Vagina (tissue), 2 donors: ENCODE measurements around the gene CAB39. TPM values are rescaled to one million over a fixed set of nuclear protein-coding genes. Genes with fewer than 3 reads are reported as not detected.

Experiments used
- DNase-seq, 2 donors: peaks; one replicate each; pipeline ENCODE4 v3.0.0-alpha.2; 2017; ENCODE audit errors: extremely low spot score in 2 of 2
- H3K27ac ChIP-seq: fragments of 200-600 bp; sonication (generic); one replicate; pipeline ENCODE4 v1.5.1; 2019
- H3K27me3 ChIP-seq: fragments of 200-600 bp; sonication (generic); one replicate; pipeline ENCODE4 v1.5.1; 2019
- H3K36me3 ChIP-seq, 2 donors: fragments of 200-600 bp; sonication (generic); one replicate each; pipeline ENCODE4 v1.5.1; 2017 to 2019
- H3K4me1 ChIP-seq: fragments of 200-600 bp; sonication (generic); one replicate; pipeline ENCODE4 v1.5.1; 2019
- H3K4me3 ChIP-seq, 2 donors: fragments of 200-600 bp; sonication (generic); 1 replicate in 1 of 2; 2 replicates in 1 of 2; pipeline ENCODE4 v1.5.1; 2016 to 2019
- H3K9me3 ChIP-seq: fragments of 200-600 bp; sonication (generic); one replicate; pipeline ENCODE4 v1.5.1; 2019
- CTCF ChIP-seq, 3 experiments: fragments of 450-650 bp in 2 of 3; fragments of 200-600 bp in 1 of 3; sonication (generic) in 1 of 3; IDR thresholded peaks; one replicate each; pipeline ENCODE4 v1.5.1; 2017 to 2019; ENCODE audit warnings: antibody characterized with exemption in 3 of 3, mild to moderate bottlenecking in 2 of 3, moderate library complexity in 2 of 3
- POLR2A ChIP-seq, 2 donors: fragments of 450-650 bp; IDR thresholded peaks; one replicate each; pipeline ENCODE4 v1.6.1; 2017; ENCODE audit warnings: antibody characterized with exemption in 2 of 2, mild to moderate bottlenecking in 2 of 2, moderate library complexity in 2 of 2
- POLR2AphosphoS5 ChIP-seq, 2 donors: sonication (generic); formaldehyde crosslinking; IDR thresholded peaks; one replicate each; pipeline ENCODE4 v1.9.0; 2017; ENCODE audit warnings: antibody characterized with exemption in 2 of 2, mild to moderate bottlenecking in 2 of 2, low read depth in 1 of 2; ENCODE audit not compliant: insufficient read depth in 1 of 2
- intact Hi-C: fragments of 100-400 bp; cut with DNase I; formaldehyde crosslinking; loops from one replicate; pipeline ENCODE4 v1.15.1; 2023
- total RNA-seq: library from RNA; depleted of rRNA; stranded (reverse); fragments of >200 nt; gene quantifications from one replicate; pipeline ENCODE4 v1.2.3, GENCODE V29; 2016

Gene CAB39
- total RNA-seq, 1 donor from 2014 or later = 59.4 TPM

DNA sequence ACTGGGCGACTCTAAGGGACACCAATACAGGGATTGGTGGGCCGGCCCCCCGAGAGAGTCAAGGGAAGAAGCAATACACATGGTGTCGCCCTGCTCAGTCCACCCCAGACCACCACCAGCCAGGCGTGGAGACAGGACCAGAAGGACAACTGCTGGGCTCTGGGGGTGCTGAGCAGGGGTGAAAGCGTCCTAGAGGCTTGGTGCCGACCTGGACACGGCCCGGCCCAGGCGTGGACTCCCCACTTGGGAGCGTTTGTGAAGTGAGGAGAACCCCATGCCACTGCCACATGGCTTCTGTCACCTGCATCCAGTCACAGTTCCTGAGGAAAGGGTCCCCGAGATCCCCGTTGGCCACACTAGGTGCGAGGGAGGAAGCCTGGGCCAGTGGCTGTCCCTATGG is 116.7 kb downstream of the CAB39 start:
- H3K27me3 ChIP-seq = no peaks in the 10 kb centered on the region
- TF ChIP-seq POLR2AphosphoS5 (IDR thresholded peaks at IDR 0.05; ENCODE audit: insufficient read depth in 1 of 2, low read depth in 1 of 2) (no peak), POLR2A (IDR thresholded peaks at IDR 0.05) (no peak), CTCF (IDR thresholded peaks at IDR 0.05) (no peak)
- intact Hi-C loops = no loop called here

GRCh38 chr2:230829959-230830358 is 117.3 kb downstream of the CAB39 start:
- Histone ChIP-seq H3K27me3 (no peaks in the 10 kb centered on the region), H3K9me3 (no peaks in the 10 kb centered on the region), H3K4me1 (peaks cover 12% of the 10 kb centered on the region), H3K27ac (no peak overlapping the region), H3K4me3 (no peak overlapping the region), H3K36me3 (no peaks in the 10 kb centered on the region)
- no peak for TF ChIP-seq POLR2AphosphoS5 (IDR thresholded peaks at IDR 0.05; ENCODE audit: insufficient read depth in 1 of 2, low read depth in 1 of 2)
- no peak for TF ChIP-seq POLR2A (IDR thresholded peaks at IDR 0.05)
- no peak for TF ChIP-seq CTCF (IDR thresholded peaks at IDR 0.05)
- intact Hi-C loops = no loop called here
- DNase-seq = no peak

More for the DNA sequence above, 116.7 kb downstream of the CAB39 start:
- H3K4me1 ChIP-seq = peaks cover 18% of the 10 kb centered on the region
- H3K9me3 ChIP-seq = no peaks in the 10 kb centered on the region
- H3K4me3 ChIP-seq = no peak overlapping the region
- no peak overlapping the region for H3K27ac ChIP-seq
- no peak for DNase-seq
- no peaks in the 10 kb centered on the region for H3K36me3 ChIP-seq

DNA sequence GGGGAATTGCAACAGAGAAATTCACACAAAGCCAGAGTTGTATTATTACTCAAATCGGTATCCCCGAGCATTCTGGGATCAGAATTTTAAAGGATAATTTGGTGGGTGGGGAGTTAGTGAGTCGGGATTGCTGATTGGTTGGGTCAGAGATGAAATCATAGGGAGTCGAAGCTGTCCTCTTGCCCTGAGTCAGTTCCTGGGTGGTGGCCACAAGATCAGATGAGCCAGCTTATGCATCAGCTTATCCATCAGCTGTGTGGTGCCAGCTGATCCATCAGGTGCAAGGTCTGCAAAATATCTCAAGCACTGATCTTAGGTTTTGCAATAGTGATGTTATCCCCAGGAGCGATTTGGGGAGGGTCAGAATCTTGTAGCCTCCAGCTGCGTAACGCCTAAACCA is 117.8 kb downstream of the CAB39 start:
- Histone ChIP-seq H3K36me3 (no peaks in the 10 kb centered on the region), H3K4me3 (no peak overlapping the region), H3K27me3 (no peaks in the 10 kb centered on the region), H3K4me1 (peaks cover 12% of the 10 kb centered on the region), H3K9me3 (no peaks in the 10 kb centered on the region), H3K27ac (no peak overlapping the region)
- intact Hi-C loops = no loop called here
- no peak for TF ChIP-seq CTCF (IDR thresholded peaks at IDR 0.05)
- TF ChIP-seq POLR2AphosphoS5 (IDR thresholded peaks at IDR 0.05; ENCODE audit: insufficient read depth in 1 of 2, low read depth in 1 of 2) = no peak
- no peak for TF ChIP-seq POLR2A (IDR thresholded peaks at IDR 0.05)
- no peak for DNase-seq

DNA sequence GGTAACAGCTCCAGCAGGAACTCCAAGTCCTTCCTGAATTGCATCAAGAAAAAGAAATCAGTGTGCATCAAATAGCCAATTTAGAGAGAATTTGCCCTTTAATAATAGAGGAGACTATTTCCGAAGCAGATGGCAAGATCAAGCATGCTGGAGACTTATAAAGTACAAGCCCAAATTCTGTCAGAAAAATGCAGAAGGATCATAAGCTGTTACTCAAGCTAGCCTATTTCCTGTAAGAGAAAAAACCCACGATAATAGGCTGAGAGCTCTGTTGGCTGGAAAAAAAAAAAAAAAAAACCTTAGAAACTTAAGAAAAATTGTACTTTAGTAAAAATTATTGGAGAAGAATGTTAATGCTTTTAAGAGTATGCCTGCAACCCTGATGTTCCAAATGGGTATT is 127.7 kb downstream of the CAB39 start:
- DNase-seq = no peak
- intact Hi-C loops = no loop called here
- no peaks in the 10 kb centered on the region for H3K27me3 ChIP-seq

GRCh38 chr2:230842473-230842872 is 129.8 kb downstream of the CAB39 start:
- no peaks in the 10 kb centered on the region for H3K36me3 ChIP-seq
- H3K4me3 ChIP-seq = no peak overlapping the region
- TF ChIP-seq POLR2A (IDR thresholded peaks at IDR 0.05) = no peak
- no peak for TF ChIP-seq CTCF (IDR thresholded peaks at IDR 0.05)
- no peak for TF ChIP-seq POLR2AphosphoS5 (IDR thresholded peaks at IDR 0.05; ENCODE audit: insufficient read depth in 1 of 2, low read depth in 1 of 2)
- H3K27ac ChIP-seq = no peak overlapping the region
- H3K9me3 ChIP-seq = no peaks in the 10 kb centered on the region
- no peaks in the 10 kb centered on the region for H3K4me1 ChIP-seq
- DNase-seq = no peak
- intact Hi-C loops = no loop called here
- H3K27me3 ChIP-seq = no peaks in the 10 kb centered on the region

More for the DNA sequence above, 127.7 kb downstream of the CAB39 start:
- Histone ChIP-seq H3K27ac (no peak overlapping the region), H3K36me3 (no peaks in the 10 kb centered on the region), H3K4me1 (no peaks in the 10 kb centered on the region), H3K9me3 (no peaks in the 10 kb centered on the region), H3K4me3 (no peak overlapping the region)
- no peak for TF ChIP-seq POLR2A (IDR thresholded peaks at IDR 0.05)
- TF ChIP-seq CTCF (IDR thresholded peaks at IDR 0.05) = no peak
- TF ChIP-seq POLR2AphosphoS5 (IDR thresholded peaks at IDR 0.05; ENCODE audit: insufficient read depth in 1 of 2, low read depth in 1 of 2) = no peak
